Measurements from ENCODE around the gene ATRIP.
A peak's percentile ranks its signal among the peaks of the same experiment; 100 is the strongest.

Gene ATRIP

GRCh38 chr3:48427630-48427962 lies 18.9 kb upstream of the ATRIP start:
- H3K4me1 ChIP-seq (ENCODE audit: control insufficient read depth, insufficient read depth, low read length): peaks cover 42% of the 10 kb centered on the region
- H3K27me3 ChIP-seq (replicated peaks; ENCODE audit: control insufficient read depth, insufficient read depth, low read length): no peaks in the 10 kb centered on the region
- no peaks in the 10 kb centered on the region for H3K9me3 ChIP-seq (ENCODE audit: control insufficient read depth, low read length)
- H3K4me3 ChIP-seq (ENCODE audit: low read length): peak overlapping the region; percentile 82
- peaks cover 4% of the 10 kb centered on the region for H3K36me3 ChIP-seq (ENCODE audit: control insufficient read depth, insufficient read depth, low read length, severe bottlenecking)
- DNase-seq (ENCODE audit: low read depth): peak; percentile 16
- peak overlapping the region; percentile 80 for H3K9ac ChIP-seq (ENCODE audit: low read length)

- H3K9ac ChIP-seq (ENCODE audit: low read length): peak overlapping the region; percentile 80
- peaks cover 7% of the 10 kb centered on the region for H3K36me3 ChIP-seq (ENCODE audit: control insufficient read depth, insufficient read depth, low read length, severe bottlenecking)
- no peaks in the 10 kb centered on the region for H3K27me3 ChIP-seq (replicated peaks; ENCODE audit: control insufficient read depth, insufficient read depth, low read length)
- peaks cover 47% of the 10 kb centered on the region for H3K4me1 ChIP-seq (ENCODE audit: control insufficient read depth, insufficient read depth, low read length)
- DNase-seq (ENCODE audit: low read depth): no peak
- H3K4me3 ChIP-seq (ENCODE audit: low read length): peak overlapping the region; percentile 82
- no peaks in the 10 kb centered on the region for H3K9me3 ChIP-seq (ENCODE audit: control insufficient read depth, low read length)
Measured at GRCh38 chr3:48428088-48428571, 18.4 kb upstream of the ATRIP start.

GRCh38 chr3:48428572-48429316 lies 17.8 kb upstream of the ATRIP start:
- peak overlapping the region; percentile 84 for H3K9ac ChIP-seq (ENCODE audit: low read length)
- no peaks in the 10 kb centered on the region for H3K9me3 ChIP-seq (ENCODE audit: control insufficient read depth, low read length)
- peak overlapping the region; percentile 82 for H3K4me3 ChIP-seq (ENCODE audit: low read length)
- DNase-seq (ENCODE audit: low read depth): peak; percentile 73
- H3K4me1 ChIP-seq (ENCODE audit: control insufficient read depth, insufficient read depth, low read length): peaks cover 53% of the 10 kb centered on the region
- no peaks in the 10 kb centered on the region for H3K27me3 ChIP-seq (replicated peaks; ENCODE audit: control insufficient read depth, insufficient read depth, low read length)
- H3K36me3 ChIP-seq (ENCODE audit: control insufficient read depth, insufficient read depth, low read length, severe bottlenecking): peaks cover 7% of the 10 kb centered on the region

- no peaks in the 10 kb centered on the region for H3K9me3 ChIP-seq (ENCODE audit: control insufficient read depth, low read length)
- peaks cover 7% of the 10 kb centered on the region for H3K36me3 ChIP-seq (ENCODE audit: control insufficient read depth, insufficient read depth, low read length, severe bottlenecking)
- peak; percentile 72 for DNase-seq (ENCODE audit: low read depth)
- H3K9ac ChIP-seq (ENCODE audit: low read length): peak overlapping the region; percentile 84
- peaks cover 60% of the 10 kb centered on the region for H3K4me1 ChIP-seq (ENCODE audit: control insufficient read depth, insufficient read depth, low read length)
- H3K27me3 ChIP-seq (replicated peaks; ENCODE audit: control insufficient read depth, insufficient read depth, low read length): no peaks in the 10 kb centered on the region
- peak overlapping the region; percentile 82 for H3K4me3 ChIP-seq (ENCODE audit: low read length)
Measured at GRCh38 chr3:48429317-48429959, 17.1 kb upstream of the ATRIP start.

- Histone ChIP-seq H3K4me3 (ENCODE audit: low read length) (peak within 1 kb of the TSS; percentile 82), H3K9ac (ENCODE audit: low read length) (peak within 1 kb of the TSS; percentile 84), H3K36me3 (ENCODE audit: control insufficient read depth, insufficient read depth, low read length, severe bottlenecking) (peaks cover 7% of the 10 kb centered on the region), H3K4me1 (ENCODE audit: control insufficient read depth, insufficient read depth, low read length) (peaks cover 67% of the 10 kb centered on the region), H3K27me3 (replicated peaks; ENCODE audit: control insufficient read depth, insufficient read depth, low read length) (no peaks in the 10 kb centered on the region), H3K9me3 (ENCODE audit: control insufficient read depth, low read length) (no peaks in the 10 kb centered on the region)
- DNase-seq (ENCODE audit: low read depth): peak; percentile 70
Measured at GRCh38 chr3:48429960-48430707, 16.4 kb upstream of the ATRIP start, which contains the start of gene PLXNB1. Gene PLXNB1 (minus strand): TSS chr3:48430086. CDS start chr3:48424611, 5,475 bp downstream.

- Histone ChIP-seq H3K27me3 (replicated peaks; ENCODE audit: control insufficient read depth, insufficient read depth, low read length) (no peaks in the 10 kb centered on the region), H3K4me1 (ENCODE audit: control insufficient read depth, insufficient read depth, low read length) (peaks cover 68% of the 10 kb centered on the region), H3K36me3 (ENCODE audit: control insufficient read depth, insufficient read depth, low read length, severe bottlenecking) (peaks cover 7% of the 10 kb centered on the region), H3K9ac (ENCODE audit: low read length) (no peak overlapping the region), H3K4me3 (ENCODE audit: low read length) (no peak overlapping the region), H3K9me3 (ENCODE audit: control insufficient read depth, low read length) (no peaks in the 10 kb centered on the region)
- no peak for DNase-seq (ENCODE audit: low read depth)
Measured at GRCh38 chr3:48430708-48431101, 15.8 kb upstream of the ATRIP start.

- H3K9ac ChIP-seq (ENCODE audit: low read length): no peak overlapping the region
- H3K9me3 ChIP-seq (ENCODE audit: control insufficient read depth, low read length): no peaks in the 10 kb centered on the region
- no peak overlapping the region for H3K4me3 ChIP-seq (ENCODE audit: low read length)
- no peak for DNase-seq (ENCODE audit: low read depth)
- H3K4me1 ChIP-seq (ENCODE audit: control insufficient read depth, insufficient read depth, low read length): peaks cover 63% of the 10 kb centered on the region
- peaks cover 7% of the 10 kb centered on the region for H3K36me3 ChIP-seq (ENCODE audit: control insufficient read depth, insufficient read depth, low read length, severe bottlenecking)
- H3K27me3 ChIP-seq (replicated peaks; ENCODE audit: control insufficient read depth, insufficient read depth, low read length): no peaks in the 10 kb centered on the region
Measured at GRCh38 chr3:48431224-48432029, 15.1 kb upstream of the ATRIP start.

GRCh38 chr3:48432411-48433371 lies 13.8 kb upstream of the ATRIP start:
- peaks cover 7% of the 10 kb centered on the region for H3K36me3 ChIP-seq (ENCODE audit: control insufficient read depth, insufficient read depth, low read length, severe bottlenecking)
- no peaks in the 10 kb centered on the region for H3K9me3 ChIP-seq (ENCODE audit: control insufficient read depth, low read length)
- H3K4me1 ChIP-seq (ENCODE audit: control insufficient read depth, insufficient read depth, low read length): peaks cover 53% of the 10 kb centered on the region
- H3K4me3 ChIP-seq (ENCODE audit: low read length): peak overlapping the region; percentile 71
- no peak for DNase-seq (ENCODE audit: low read depth)
- H3K9ac ChIP-seq (ENCODE audit: low read length): peak overlapping the region; percentile 77
- no peaks in the 10 kb centered on the region for H3K27me3 ChIP-seq (replicated peaks; ENCODE audit: control insufficient read depth, insufficient read depth, low read length)

GRCh38 chr3:48433472-48434118 lies 12.9 kb upstream of the ATRIP start:
- H3K36me3 ChIP-seq (ENCODE audit: control insufficient read depth, insufficient read depth, low read length, severe bottlenecking): peaks cover 7% of the 10 kb centered on the region
- peak overlapping the region; percentile 77 for H3K9ac ChIP-seq (ENCODE audit: low read length)
- H3K27me3 ChIP-seq (replicated peaks; ENCODE audit: control insufficient read depth, insufficient read depth, low read length): no peaks in the 10 kb centered on the region
- peak overlapping the region; percentile 71 for H3K4me3 ChIP-seq (ENCODE audit: low read length)
- H3K9me3 ChIP-seq (ENCODE audit: control insufficient read depth, low read length): no peaks in the 10 kb centered on the region
- DNase-seq (ENCODE audit: low read depth): no peak
- peaks cover 45% of the 10 kb centered on the region for H3K4me1 ChIP-seq (ENCODE audit: control insufficient read depth, insufficient read depth, low read length)

All from adipocyte (in vitro differentiated cells).